Heart right ventricle (tissue), 16 donors: ENCODE data around the gene WNT3. TPM values are rescaled to one million over a fixed set of nuclear protein-coding genes. Genes with fewer than 3 reads are reported as not detected.

Experiments used
- ATAC-seq, 8 donors: fragments of 200-7000 bp; cut with Tn5 transposase; one replicate each; pipeline ENCODE4 v1.9.1; 2020; ENCODE audit warnings: mild to moderate bottlenecking in 8 of 8, moderate library complexity in 8 of 8, moderate number of reproducible peaks in 1 of 8
- DNase-seq, 2 donors: peaks; one replicate each; pipeline ENCODE4 v3.0.0-alpha.2; 2020
- H3K27ac ChIP-seq, 10 donors: fragments of 200-600 bp; sonication (generic) in 2 of 10; one replicate each; pipeline versions ENCODE4 v1.5.0 to v1.8.0; 2020 to 2022; ENCODE audit warnings: mild to moderate bottlenecking in 3 of 10
- H3K27me3 ChIP-seq, 7 donors: fragments of 200-600 bp; one replicate each; pipeline ENCODE4 v1.8.0; 2021 to 2022; ENCODE audit warnings: mild to moderate bottlenecking in 2 of 7
- H3K36me3 ChIP-seq, 9 donors: fragments of 200-600 bp; sonication (generic) in 1 of 9; one replicate each; pipeline versions ENCODE4 v1.5.0 to v1.8.0; 2020 to 2022; ENCODE audit warnings: mild to moderate bottlenecking in 2 of 9
- H3K4me1 ChIP-seq, 9 donors: fragments of 200-600 bp; sonication (generic) in 1 of 9; one replicate each; pipeline versions ENCODE4 v1.5.0 to v1.8.0; 2020 to 2022; ENCODE audit warnings: mild to moderate bottlenecking in 4 of 9
- H3K4me3 ChIP-seq, 10 donors: fragments of 200-600 bp; sonication (generic) in 2 of 10; one replicate each; pipeline versions ENCODE4 v1.5.0 to v1.8.0; 2020 to 2022; ENCODE audit warnings: mild to moderate bottlenecking in 7 of 10, moderate library complexity in 2 of 10
- H3K9me3 ChIP-seq, 11 donors: fragments of 200-600 bp in 10 of 11; sonication (generic) in 2 of 11; one replicate each; pipeline versions ENCODE4 v1.5.0 to v1.8.0; 2013 to 2022; ENCODE audit warnings: mild to moderate bottlenecking in 2 of 11, control low read depth in 1 of 11, moderate library complexity in 1 of 11
- WGBS, 2 donors: extraction: QIAGEN DNeasy Blood & Tissue Kit; methylation state at CpG; one replicate each; pipeline ENCODE4 v1.1.7; 2013; ENCODE audit warnings: inconsistent platforms in 1 of 2; 5-methylcytosine and 5-hydroxymethylcytosine counted together
- intact Hi-C, 10 donors: fragments of 100-400 bp; cut with DNase I; formaldehyde crosslinking; loops; one replicate each; pipeline versions ENCODE4 v1.11.1 to v1.14.2; 2022
- polyA plus RNA-seq, 2 donors: library from polyadenylated mRNA; stranded (reverse); fragments of 200-250 nt; gene quantifications; one replicate each; pipeline ENCODE4 v1.2.3, GENCODE V29; 2013
- total RNA-seq, 10 donors: library from RNA; stranded (reverse); fragmentation: NEBNext Ultra II Directional in 3 of 10; extraction: Animal tissue kit (Norgen Biotek cat#: 25700) in 3 of 10; gene quantifications; one replicate each; pipeline versions ENCODE4 v1.2.1 to v1.2.4, GENCODE V29; 2021 to 2023
- TF ChIP-seq, protein P1 (sequence below), 9 donors: fragments of 200-600 bp; sonication (generic) in 2 of 9; IDR thresholded peaks; one replicate each; pipeline versions ENCODE4 v1.5.0 to v1.8.0; 2021 to 2022; ENCODE audit warnings: antibody characterized with exemption in 9 of 9, mild to moderate bottlenecking in 5 of 9, moderate library complexity in 1 of 9
- donor health status: Arrhythmogenic right ventricular cardiomyopathy.
- donor health status: ischemic (EF 13 %, LVEDD 7.1; RV severe dilation, severe dysfunction).
- donor health status: healthy with polysubstance abuse.
- donor health status: DM: no; HTN: yes; CAD: no.
- donor health status: DM: no; HTN: no; CAD: no.
- donor health status: ischemic (EF 25% LVEDD 6.9; RV normal size, moderate dysfunction).
- donor health status: ischemic (EF 25% LVEDD 5.7; RV mildly dilated, moderate dysfunction).
- donor health status: healthy.
- donor health status: DM: yes; HTN: yes; CAD: no.
- donor health status: Ischemic cardiomyopathy.
- donor health status: ischemic (EF 35%, LVEDD 5.7; RV mildly dilated, moderate dysfunction).
- donor health status: nonischemic (EF 11% LVEDD 7.7; RV severe dilation, severe dysfunction).
- donor health status: DM: yes; HTN: yes; CAD: no.
- donor health status: PGD.
- donor health status: ischemic (EF 29% LVEDD 5.4; RV normal size, mild dysfunction).
- donor health status: nonischemic (EF 23%, LVEDD 6.1; RV moderate dilation, normal function).

Gene WNT3
- total and polyA plus RNA-seq, 12 donors: 0.66 to 3.7 (median 1.2) TPM

- H3K4me1 ChIP-seq: peaks cover 0 to 17% (median 5%) of the 10 kb centered on the region in 9 donors
- intact Hi-C loops: loop anchor here in 2 of 10 donors (5.0 to 10.0 kb wide), 2 partner anchors 59 to 738 kb away; no protein-coding TSS in a partner anchor
- H3K9me3 ChIP-seq: no peaks in the 10 kb centered on the region
- no peak overlapping the region for H3K4me3 ChIP-seq
- 93 to 97% methylated on average over 3 of the region's 3 CpGs for WGBS, 2 donors
- no peak overlapping the region for H3K27ac ChIP-seq
- ATAC-seq (no peak), DNase-seq (no peak)
- peaks cover 0 to 28% (median 0%) of the 10 kb centered on the region in 9 donors for H3K36me3 ChIP-seq
- no peaks in the 10 kb centered on the region for H3K27me3 ChIP-seq
- TF ChIP-seq, protein P1, sequence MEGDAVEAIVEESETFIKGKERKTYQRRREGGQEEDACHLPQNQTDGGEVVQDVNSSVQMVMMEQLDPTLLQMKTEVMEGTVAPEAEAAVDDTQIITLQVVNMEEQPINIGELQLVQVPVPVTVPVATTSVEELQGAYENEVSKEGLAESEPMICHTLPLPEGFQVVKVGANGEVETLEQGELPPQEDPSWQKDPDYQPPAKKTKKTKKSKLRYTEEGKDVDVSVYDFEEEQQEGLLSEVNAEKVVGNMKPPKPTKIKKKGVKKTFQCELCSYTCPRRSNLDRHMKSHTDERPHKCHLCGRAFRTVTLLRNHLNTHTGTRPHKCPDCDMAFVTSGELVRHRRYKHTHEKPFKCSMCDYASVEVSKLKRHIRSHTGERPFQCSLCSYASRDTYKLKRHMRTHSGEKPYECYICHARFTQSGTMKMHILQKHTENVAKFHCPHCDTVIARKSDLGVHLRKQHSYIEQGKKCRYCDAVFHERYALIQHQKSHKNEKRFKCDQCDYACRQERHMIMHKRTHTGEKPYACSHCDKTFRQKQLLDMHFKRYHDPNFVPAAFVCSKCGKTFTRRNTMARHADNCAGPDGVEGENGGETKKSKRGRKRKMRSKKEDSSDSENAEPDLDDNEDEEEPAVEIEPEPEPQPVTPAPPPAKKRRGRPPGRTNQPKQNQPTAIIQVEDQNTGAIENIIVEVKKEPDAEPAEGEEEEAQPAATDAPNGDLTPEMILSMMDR (IDR thresholded peaks at IDR 0.05): no peak
These were observed 73.1 kb downstream of the WNT3 start for GRCh38 chr17:46745376-46745775.

DNA sequence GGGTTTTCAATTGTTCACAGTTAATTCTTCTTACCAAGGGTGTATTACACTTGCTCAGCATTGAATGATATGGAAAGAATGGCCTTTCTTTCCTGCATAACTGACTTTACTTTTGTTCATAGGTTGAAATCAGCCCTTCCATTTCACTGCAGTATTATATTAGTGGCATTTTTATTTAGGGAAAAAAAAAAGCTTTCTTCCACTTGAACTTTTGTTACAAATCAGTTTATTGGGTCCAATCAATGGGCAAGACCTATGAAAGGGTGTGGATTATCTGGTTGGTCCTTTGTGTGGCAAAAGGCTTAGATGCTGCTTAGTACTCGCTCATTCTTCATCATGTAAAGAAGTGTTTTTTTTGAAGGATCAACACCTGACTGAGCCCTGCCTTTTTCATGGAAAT, 74.1 kb downstream of the WNT3 start:
- DNase-seq: no peak
- TF ChIP-seq, protein P1 (IDR thresholded peaks at IDR 0.05): no peak
- 96 to 100% methylated on average over 1 of the region's 1 CpG for WGBS, 2 donors

GRCh38 chr17:46742565-46743270, 75.8 kb downstream of the WNT3 start:
- H3K27ac ChIP-seq: peak overlapping the region in 6 of 10 donors; percentile 31 to 78 (median 53)
- 50 to 65% methylated on average over 7 of the region's 7 CpGs for WGBS, 2 donors
- intact Hi-C loops: loop anchor here in 1 of 10 donors (10.0 kb wide), 1 partner anchor 62 kb away; no protein-coding TSS in a partner anchor
- ATAC-seq: peak; percentile 55 to 98 (median 88)
- peak in 1 of 2 donors; percentile 26 for DNase-seq
- no peaks in the 10 kb centered on the region for H3K27me3 ChIP-seq
- H3K9me3 ChIP-seq: no peaks in the 10 kb centered on the region
- TF ChIP-seq, protein P1 (IDR thresholded peaks at IDR 0.05): no peak
- peaks cover 0 to 29% (median 0%) of the 10 kb centered on the region in 9 donors for H3K36me3 ChIP-seq
- H3K4me1 ChIP-seq: peaks cover 0 to 17% (median 5%) of the 10 kb centered on the region in 9 donors
- no peak overlapping the region for H3K4me3 ChIP-seq

More for the DNA sequence above, 74.1 kb downstream of the WNT3 start:
- Histone ChIP-seq H3K36me3 (peaks cover 0 to 24% (median 0%) of the 10 kb centered on the region in 9 donors), H3K9me3 (no peaks in the 10 kb centered on the region), H3K4me3 (no peak overlapping the region), H3K27ac (no peak overlapping the region), H3K27me3 (no peaks in the 10 kb centered on the region), H3K4me1 (peaks cover 0 to 17% (median 5%) of the 10 kb centered on the region in 9 donors)
- intact Hi-C loops: loop anchor here in 1 of 10 donors (10.0 kb wide), 1 partner anchor 60 kb away; no protein-coding TSS in a partner anchor
- ATAC-seq: no peak

- ATAC-seq: no peak
- DNase-seq: no peak
- intact Hi-C loops: loop anchor here in 1 of 10 donors (10.0 kb wide), 1 partner anchor 64 kb away; no protein-coding TSS in a partner anchor
- no peaks in the 10 kb centered on the region for H3K27me3 ChIP-seq
- no peak overlapping the region for H3K4me3 ChIP-seq
- 87 to 88% methylated on average over 2 of the region's 2 CpGs for WGBS, 2 donors
- TF ChIP-seq, protein P1 (IDR thresholded peaks at IDR 0.05): no peak
- peaks cover 0 to 29% (median 0%) of the 10 kb centered on the region in 9 donors for H3K36me3 ChIP-seq
- no peaks in the 10 kb centered on the region for H3K9me3 ChIP-seq
- no peak overlapping the region for H3K27ac ChIP-seq
- H3K4me1 ChIP-seq: peaks cover 0 to 17% (median 5%) of the 10 kb centered on the region in 9 donors
These were observed 77.3 kb downstream of the WNT3 start for GRCh38 chr17:46741122-46741730.
